ENCODE results near the gene ANKRD65.

- TF ChIP-seq POLR2A (IDR thresholded peaks at IDR 0.05; ENCODE audit: low read depth, low read length) (no peak), POLR2AphosphoS5 (IDR thresholded peaks at IDR 0.05; ENCODE audit: low read depth, low read length) (no peak)
These were observed 1.7 kb downstream of the ANKRD65 start for GRCh38 chr1:1419363-1419812.
